Measurements from ENCODE around the gene PLCG2. TPM values are rescaled to one million over a fixed set of nuclear protein-coding genes. Genes with fewer than 3 reads are reported as not detected.
"Not testable (repeated sequence)": the region's sequence is repeated elsewhere in the genome, so short reads cannot be mapped to it uniquely, and the experiment has no call there.

The PLCG2 gene
- total RNA-seq, 1 donor from 2014 or later, result 6.9 TPM

GRCh38 chr16:81782236-81782635, 3.1 kb downstream of the PLCG2 start:
- intact Hi-C loops (cut with DNase I), result no loop called here
- ATAC-seq, result no peak
- DNase-seq (ENCODE audit: missing footprints), result no peak

DNA sequence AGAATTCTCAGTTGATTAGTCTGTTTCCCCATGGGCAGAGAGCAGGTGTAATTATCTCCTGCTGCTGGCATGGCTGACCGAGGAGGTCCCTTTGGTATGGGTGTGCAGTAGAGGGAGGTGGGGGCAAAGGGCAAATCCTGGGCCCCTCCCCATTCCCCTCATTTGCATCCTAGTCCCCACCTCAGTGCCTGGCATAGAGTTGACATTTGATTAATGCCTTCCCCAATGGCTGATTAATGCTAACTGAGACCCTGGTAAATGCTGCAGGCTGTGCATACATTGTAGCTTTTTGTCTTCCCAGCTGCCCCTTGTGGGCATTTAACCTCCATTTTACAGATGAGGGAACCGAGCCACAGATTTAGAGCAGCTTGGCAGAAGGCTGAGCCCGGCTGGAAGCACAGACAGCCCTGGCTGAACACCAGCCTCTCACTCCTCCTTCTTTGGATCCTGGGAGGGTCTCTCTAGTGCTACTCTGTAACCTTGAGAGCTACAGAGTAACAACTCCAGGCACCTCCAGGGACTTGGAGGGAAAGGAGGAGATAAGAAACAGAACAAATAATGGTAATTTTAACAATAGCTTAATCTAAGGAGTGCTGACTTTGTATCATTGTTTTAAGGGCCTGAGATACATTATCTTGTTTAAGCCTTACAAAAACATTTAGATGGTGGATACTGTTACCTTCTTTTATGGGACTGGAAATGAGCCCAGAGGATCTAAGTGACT, 5.1 kb downstream of the PLCG2 start:
- DNase-seq (ENCODE audit: missing footprints) (no peak), ATAC-seq (no peak)
- intact Hi-C loops (cut with DNase I), result no loop called here

DNA sequence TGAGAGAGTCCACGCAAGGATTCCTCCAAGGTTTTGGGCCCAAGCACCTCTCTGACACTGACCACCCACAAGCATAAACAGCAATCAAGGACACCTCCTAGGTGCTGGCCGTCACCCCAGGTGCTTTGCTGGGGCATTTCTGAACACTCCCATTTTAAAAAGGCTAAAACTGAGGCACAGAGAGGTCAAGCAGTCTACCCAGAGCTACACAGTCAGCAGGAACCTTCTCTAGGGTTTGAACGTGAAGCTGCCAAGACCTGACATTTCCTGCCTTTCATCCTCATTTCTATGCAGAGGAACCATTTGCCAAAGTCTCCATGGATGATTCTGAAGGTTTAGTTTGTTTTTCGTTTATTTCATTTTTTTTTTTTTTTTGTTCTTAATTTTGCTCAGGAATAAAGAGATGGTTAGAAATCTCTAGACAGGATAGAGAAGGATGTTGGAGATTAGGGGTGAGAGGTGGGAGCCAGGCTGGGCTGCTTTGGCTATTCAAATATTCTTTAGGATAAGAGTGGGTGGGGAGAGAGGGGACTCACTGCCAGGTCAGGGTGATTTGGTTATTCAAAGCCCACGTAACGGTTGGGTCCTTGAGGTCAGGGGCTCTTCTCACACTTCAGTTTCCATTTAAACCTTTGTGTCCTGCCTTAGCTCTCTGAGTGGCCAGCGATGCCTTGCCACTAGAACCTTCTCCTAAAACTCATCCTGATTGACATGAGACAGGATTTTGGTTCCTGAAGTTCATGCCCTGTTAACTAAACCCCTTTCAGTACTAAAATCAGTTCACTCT, 6.2 kb downstream of the PLCG2 start:
- intact Hi-C loops (cut with DNase I), result no loop called here
- no peak for ATAC-seq
- DNase-seq (ENCODE audit: missing footprints), result no peak

GRCh38 chr16:81786321-81786720, 7.2 kb downstream of the PLCG2 start:
- no peak for ATAC-seq
- no peak for DNase-seq (ENCODE audit: missing footprints)
- intact Hi-C loops (cut with DNase I), result no loop called here

DNA sequence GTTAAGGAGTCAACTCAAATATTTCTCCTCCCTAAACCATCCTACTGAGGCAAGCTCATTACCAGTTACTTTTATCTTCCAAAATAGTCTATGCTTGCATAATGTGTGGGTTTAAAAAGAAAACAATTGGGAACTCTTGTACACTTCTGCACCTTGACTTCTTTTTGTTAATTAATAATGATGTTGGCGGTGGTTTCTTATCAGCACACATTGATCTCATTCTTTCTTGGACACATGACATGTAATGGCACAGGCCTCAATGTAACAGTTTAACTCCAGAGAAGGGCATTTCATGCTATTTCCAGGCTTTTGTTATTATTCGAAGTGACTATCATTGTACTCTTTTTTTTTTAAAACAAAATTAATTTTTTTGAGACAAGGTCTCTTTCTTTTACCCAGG, 7.8 kb downstream of the PLCG2 start:
- intact Hi-C loops (cut with DNase I), result no loop called here
- DNase-seq (ENCODE audit: missing footprints) (no peak), ATAC-seq (no peak)

DNA sequence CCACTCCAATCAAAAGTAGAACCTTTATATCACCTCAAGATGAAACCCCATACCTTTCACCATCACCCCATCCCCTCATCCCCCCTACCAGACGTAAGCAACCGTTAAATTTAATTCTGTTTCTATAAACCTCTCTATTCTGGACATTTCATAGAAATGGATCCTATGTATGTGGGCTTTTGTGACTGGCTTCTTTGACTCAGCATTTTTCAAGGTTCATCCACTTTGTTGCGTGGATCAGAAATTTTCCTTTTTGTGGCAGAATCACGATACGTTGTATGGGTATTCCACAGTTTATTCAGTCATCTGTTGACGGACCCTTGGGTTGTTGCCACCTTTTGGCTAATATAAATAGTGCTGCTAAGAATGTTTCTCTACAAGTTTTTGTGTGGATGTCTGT, 8.6 kb downstream of the PLCG2 start:
- intact Hi-C loops (cut with DNase I), result no loop called here
- DNase-seq (ENCODE audit: missing footprints), result no peak
- no peak for ATAC-seq

DNA sequence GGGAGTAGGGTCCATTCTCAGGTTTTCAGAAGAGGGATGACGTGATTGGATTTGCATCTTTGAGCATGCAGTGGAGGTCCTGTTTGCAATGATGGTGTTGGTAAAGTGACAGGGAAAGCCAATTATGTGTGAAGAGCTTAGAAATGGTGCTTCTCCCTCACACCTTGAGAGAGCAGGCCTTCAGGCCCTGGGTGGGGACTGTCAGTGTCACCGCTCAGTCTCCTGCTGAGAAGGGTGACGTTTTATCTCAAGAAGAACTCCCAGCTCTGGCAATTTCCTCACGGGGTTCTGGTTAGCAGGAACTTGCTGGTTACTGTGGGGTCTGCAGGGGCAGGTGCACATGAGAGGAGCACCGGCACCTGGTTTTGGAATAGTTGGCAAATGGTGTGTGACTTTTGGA, 11.2 kb downstream of the PLCG2 start:
- no peak for ATAC-seq
- intact Hi-C loops (cut with DNase I), result no loop called here
- no peak for DNase-seq (ENCODE audit: missing footprints)

DNA sequence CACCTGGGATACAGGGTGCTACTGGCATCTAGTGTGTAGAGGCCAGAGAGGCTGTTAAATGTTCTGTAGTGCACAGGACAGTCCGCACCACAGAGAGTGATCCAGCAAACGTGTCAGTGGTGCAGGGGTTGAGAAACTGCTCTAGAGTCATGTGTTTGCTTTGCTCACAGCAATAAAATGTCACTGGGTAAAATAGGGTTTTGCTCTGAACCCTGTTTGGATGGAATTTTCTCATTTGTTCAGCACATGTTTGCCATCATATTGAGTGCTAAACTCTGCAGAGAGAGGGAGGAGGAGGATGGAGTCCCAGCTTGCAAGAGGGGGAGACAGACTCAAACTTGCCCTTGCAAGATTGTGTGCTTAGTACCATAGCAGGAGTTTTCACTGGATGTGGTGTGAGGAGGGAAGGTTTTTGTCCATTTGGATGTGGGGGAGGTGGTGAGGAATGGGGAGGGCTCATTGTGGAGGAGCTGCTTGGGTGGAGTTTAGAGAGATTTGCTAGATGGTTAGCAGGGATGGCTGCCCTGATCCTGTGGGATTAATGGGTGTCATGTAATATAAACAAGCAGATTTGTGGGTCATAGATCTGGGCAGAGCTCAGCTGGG, 11.8 kb downstream of the PLCG2 start:
- ATAC-seq (no peak), DNase-seq (ENCODE audit: missing footprints) (no peak)
- intact Hi-C loops (cut with DNase I), result no loop called here

- no peak for ATAC-seq
- intact Hi-C loops (cut with DNase I), result no loop called here
- no peak for DNase-seq (ENCODE audit: missing footprints)
These were observed 13.7 kb downstream of the PLCG2 start for GRCh38 chr16:81792828-81793227.

DNA sequence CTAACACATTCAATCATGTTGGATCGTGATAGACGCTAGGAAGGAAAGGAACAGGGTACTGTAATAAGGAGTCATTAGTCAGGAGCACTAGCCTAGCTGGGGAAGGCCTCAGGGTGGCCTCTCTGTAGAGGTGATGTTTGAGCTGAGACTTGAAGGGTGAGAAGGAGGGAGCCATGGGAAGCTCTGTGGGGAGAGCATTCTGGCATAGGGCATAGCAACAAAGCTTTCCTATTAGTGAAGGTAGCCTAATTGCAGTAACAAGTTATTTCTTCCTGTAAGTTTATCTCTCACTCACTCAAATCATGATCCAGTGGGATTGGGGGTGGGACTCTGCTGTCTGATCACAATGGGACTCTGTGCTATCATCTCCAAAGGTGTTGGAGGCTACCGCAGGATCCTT, 16.1 kb downstream of the PLCG2 start:
- DNase-seq (ENCODE audit: missing footprints) (no peak), ATAC-seq (no peak)
- intact Hi-C loops (cut with DNase I), result no loop called here

GRCh38 chr16:81796035-81796434, 16.9 kb downstream of the PLCG2 start:
- DNase-seq (ENCODE audit: missing footprints) (no peak), ATAC-seq (peak; percentile 23)
- intact Hi-C loops (cut with DNase I), result no loop called here

DNA sequence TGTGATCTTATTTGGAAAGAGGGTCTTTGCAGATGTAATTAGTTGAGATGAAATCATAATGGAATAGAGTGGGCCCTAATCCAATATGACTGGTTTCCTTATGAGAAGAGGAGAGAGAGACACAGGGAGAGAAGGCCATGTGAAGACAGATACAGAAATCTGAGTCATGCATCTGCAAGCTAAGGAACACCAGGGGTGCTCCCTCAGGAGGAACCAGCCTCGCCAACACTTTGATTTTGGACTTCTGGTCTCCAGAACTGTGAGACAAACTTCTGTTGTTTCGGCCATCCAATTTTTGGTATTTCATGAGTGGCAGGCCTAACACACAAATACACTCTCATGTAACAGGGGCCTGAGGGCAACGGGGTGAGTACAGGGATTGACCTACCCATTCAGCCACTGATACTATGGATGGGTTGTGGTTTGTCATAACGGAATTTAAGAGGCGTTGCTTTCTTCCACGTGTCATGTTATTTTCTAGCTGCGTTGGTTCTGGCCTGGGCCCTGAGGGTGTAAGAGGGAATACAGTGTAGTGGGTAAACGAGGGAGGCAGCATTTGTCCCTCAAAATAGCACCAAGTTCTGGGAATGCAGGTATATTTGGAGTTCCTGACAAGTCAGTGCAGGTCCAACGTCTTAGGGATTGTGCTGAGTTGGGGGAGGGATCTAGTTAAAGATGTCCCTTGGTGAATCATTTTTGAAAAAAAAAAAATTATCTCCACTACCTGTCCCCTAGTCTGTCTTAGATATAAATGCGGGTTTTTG, 17.7 kb downstream of the PLCG2 start:
- intact Hi-C loops (cut with DNase I), result no loop called here
- DNase-seq (ENCODE audit: missing footprints), result no peak
- ATAC-seq, result no peak

- no peak for DNase-seq (ENCODE audit: missing footprints)
- intact Hi-C loops (cut with DNase I), result no loop called here
- ATAC-seq, result peak; percentile 37
These were observed 18.4 kb downstream of the PLCG2 start for GRCh38 chr16:81797443-81797842.

DNA sequence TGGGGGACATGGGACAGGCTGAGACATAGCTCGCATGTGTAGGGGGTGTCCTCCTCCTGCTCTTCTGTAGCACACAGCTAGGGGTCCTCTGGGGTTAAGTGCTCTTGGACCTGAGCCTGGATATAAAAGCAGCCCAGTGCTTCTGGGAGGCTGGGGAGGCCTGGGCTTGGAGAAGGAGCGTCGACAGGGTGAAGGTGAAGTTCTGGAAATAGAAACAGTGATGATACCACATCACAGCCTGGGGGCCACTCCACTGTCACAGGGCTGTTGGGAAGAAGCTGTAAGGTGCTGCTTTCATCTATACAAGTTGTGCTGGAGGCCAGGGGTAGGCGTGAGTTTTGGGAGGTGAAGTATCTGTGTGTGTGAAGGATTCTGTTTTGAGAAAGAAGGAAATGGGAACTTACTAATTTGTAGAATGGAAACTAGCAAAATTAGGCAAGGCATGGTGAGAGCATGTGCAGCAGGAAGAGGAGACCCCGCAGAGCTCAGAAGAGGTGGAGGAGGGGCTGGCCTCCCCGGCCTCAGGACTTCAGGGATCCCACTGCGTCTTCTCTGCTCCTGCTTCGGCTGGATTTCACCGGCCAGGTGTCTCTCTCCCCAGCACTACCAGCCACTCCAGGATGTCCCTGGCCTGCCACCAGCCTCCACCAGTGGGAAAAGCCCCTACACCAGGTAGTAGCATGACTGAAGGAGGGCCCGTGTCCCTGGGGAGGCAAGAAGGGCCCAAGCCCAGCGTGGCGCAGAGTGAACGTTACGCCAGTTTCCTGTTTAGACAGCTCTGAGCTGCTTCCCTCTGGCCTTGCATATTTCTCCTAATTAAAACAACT, 19.4 kb downstream of the PLCG2 start:
- intact Hi-C loops (cut with DNase I), result no loop called here
- DNase-seq (ENCODE audit: missing footprints) (peak; percentile 74), ATAC-seq (peak; percentile 50)

GRCh38 chr16:81799138-81799504, 20.0 kb downstream of the PLCG2 start:
- intact Hi-C loops (cut with DNase I), result no loop called here
- ATAC-seq (no peak), DNase-seq (ENCODE audit: missing footprints) (no peak)

GRCh38 chr16:81801724-81802123, 22.6 kb downstream of the PLCG2 start:
- DNase-seq (ENCODE audit: missing footprints); ATAC-seq; intact Hi-C loops (cut with DNase I): not testable (repeated sequence)

DNA sequence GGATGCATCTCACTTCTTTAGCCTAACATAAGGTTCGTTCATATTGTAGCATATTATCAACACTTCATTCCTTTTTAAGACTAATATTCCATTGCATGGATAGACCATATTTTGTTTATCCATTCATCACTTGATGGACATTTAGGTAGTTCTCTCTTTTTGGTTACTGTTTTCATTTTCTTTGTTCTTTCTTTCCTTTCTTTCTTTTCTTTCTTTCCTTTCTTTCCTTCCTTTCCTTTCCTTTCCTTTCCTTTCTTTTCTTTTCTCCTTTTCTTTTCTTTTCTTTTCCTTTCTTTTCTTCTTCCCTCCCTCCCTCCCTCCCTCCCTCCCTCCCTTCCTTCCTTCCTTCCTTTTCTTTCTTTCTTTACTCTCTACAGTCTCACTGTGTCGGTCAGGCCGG, 24.2 kb downstream of the PLCG2 start:
- intact Hi-C loops (cut with DNase I), result no loop called here
- no peak for DNase-seq (ENCODE audit: missing footprints)
- ATAC-seq, result no peak

- intact Hi-C loops (cut with DNase I), result no loop called here
These were observed 25.1 kb downstream of the PLCG2 start for GRCh38 chr16:81804134-81804610.

More at GRCh38 chr16:81804134-81804610, 25.1 kb downstream of the PLCG2 start:
- ATAC-seq (no peak), DNase-seq (ENCODE audit: missing footprints) (no peak)
